ENCODE measurements around the gene RAPH1.

RAPH1 gene

GRCh38 chr2:203535078-203535783 is at the start of gene RAPH1:
Gene RAPH1, minus strand, starts transcription at chr2:203535301. Its CDS starts 39,948 bp downstream, at chr2:203495353.
- DNase-seq = peak in 1 of 2 donors; percentile 82

GRCh38 chr2:203584784-203585183 is 49.7 kb upstream of the RAPH1 start:
- DNase-seq = no peak

GRCh38 chr2:203583701-203584100 is 48.6 kb upstream of the RAPH1 start:
- DNase-seq = no peak

GRCh38 chr2:203583084-203583695 is 48.1 kb upstream of the RAPH1 start:
- DNase-seq = no peak

- DNase-seq = no peak
These were observed 47.4 kb upstream of the RAPH1 start for GRCh38 chr2:203582468-203582867.

- DNase-seq = no peak
These were observed 45.7 kb upstream of the RAPH1 start for GRCh38 chr2:203580844-203581243.

- DNase-seq = no peak
These were observed 44.6 kb upstream of the RAPH1 start for GRCh38 chr2:203579730-203580129.

- no peak for DNase-seq
These were observed 43.9 kb upstream of the RAPH1 start for GRCh38 chr2:203578759-203579643.

GRCh38 chr2:203574824-203575223 is 39.7 kb upstream of the RAPH1 start:
- no peak for DNase-seq

GRCh38 chr2:203572316-203572715 is 37.2 kb upstream of the RAPH1 start:
- no peak for DNase-seq

- no peak for DNase-seq
These were observed 34.7 kb upstream of the RAPH1 start for GRCh38 chr2:203569677-203570316.

GRCh38 chr2:203567691-203568090 is 32.6 kb upstream of the RAPH1 start:
- DNase-seq = no peak

GRCh38 chr2:203566161-203566560 is 31.1 kb upstream of the RAPH1 start:
- no peak for DNase-seq

GRCh38 chr2:203565076-203565475 is 30.0 kb upstream of the RAPH1 start:
- DNase-seq = no peak

- DNase-seq = no peak
These were observed 27.2 kb upstream of the RAPH1 start for GRCh38 chr2:203562268-203562667.

GRCh38 chr2:203559641-203560040 is 24.5 kb upstream of the RAPH1 start:
- DNase-seq = no peak

GRCh38 chr2:203553784-203554183 is 18.7 kb upstream of the RAPH1 start:
- DNase-seq = no peak

GRCh38 chr2:203551778-203552177 is 16.7 kb upstream of the RAPH1 start:
- no peak for DNase-seq

GRCh38 chr2:203550266-203550665 is 15.2 kb upstream of the RAPH1 start:
- DNase-seq = no peak

GRCh38 chr2:203549406-203549805 is 14.3 kb upstream of the RAPH1 start:
- DNase-seq = no peak

- no peak for DNase-seq
These were observed 13.8 kb upstream of the RAPH1 start for GRCh38 chr2:203548887-203549286.

GRCh38 chr2:203547356-203547755 is 12.3 kb upstream of the RAPH1 start:
- DNase-seq = no peak

GRCh38 chr2:203544402-203544801 is 9.3 kb upstream of the RAPH1 start:
- no peak for DNase-seq

Data from bone marrow (tissue), 2 donors.